PFSK-1 (cell line): ENCODE data around the gene NDUFV3.

Source experiments
- FOXP2 ChIP-seq: optimal IDR thresholded peaks from 2 replicates; pipeline ENCODE3; 2011; ENCODE audit warnings: borderline replicate concordance, control low read depth, inconsistent platforms; ENCODE audit not compliant: insufficient read depth; ENCODE audit errors: extremely low read length, extremely low read depth
- POLR2AphosphoS5 ChIP-seq: IDR thresholded peaks from 2 replicates; pipeline ENCODE4 v1.6.1; 2012; ENCODE audit warnings: low read depth, mild to moderate bottlenecking, control low read depth, low read length, moderate library complexity
- REST ChIP-seq, 2 experiments: IDR thresholded peaks; 2 replicates each; pipeline versions ENCODE4 v1.6.1 to v1.8.0; 2011 to 2012; ENCODE audit warnings: low read depth in 2 of 2, low read length in 2 of 2, control low read depth in 1 of 2, inconsistent platforms in 1 of 2, mild to moderate bottlenecking in 1 of 2, moderate library complexity in 1 of 2; ENCODE audit not compliant: insufficient read depth in 1 of 2
- SIN3A ChIP-seq: IDR thresholded peaks from 2 replicates; pipeline ENCODE4 v1.6.1; 2012; ENCODE audit warnings: mild to moderate bottlenecking, low read length, moderate library complexity, borderline replicate concordance; ENCODE audit not compliant: insufficient read depth
- TAF1 ChIP-seq: IDR thresholded peaks from 2 replicates; pipeline ENCODE4 v1.6.1; 2012; ENCODE audit warnings: low read length, control low read depth, borderline replicate concordance; ENCODE audit not compliant: insufficient read depth

NDUFV3 gene

GRCh38 chr21:42847726-42848125, 45.4 kb upstream of the NDUFV3 start:
- TF ChIP-seq TAF1 (no peak), POLR2AphosphoS5 (no peak), FOXP2 (no peak), SIN3A (no peak), REST (IDR thresholded peaks at IDR 0.05; ENCODE audit: insufficient read depth in 1 of 2, low read depth in 2 of 2, low read length in 2 of 2) (no peak)

GRCh38 chr21:42848932-42849758, 44.0 kb upstream of the NDUFV3 start:
- no peak for TF ChIP-seq FOXP2
- no peak for TF ChIP-seq POLR2AphosphoS5
- no peak for TF ChIP-seq REST (IDR thresholded peaks at IDR 0.05; ENCODE audit: insufficient read depth in 1 of 2, low read depth in 2 of 2, low read length in 2 of 2)
- TF ChIP-seq SIN3A = no peak
- no peak for TF ChIP-seq TAF1

DNA sequence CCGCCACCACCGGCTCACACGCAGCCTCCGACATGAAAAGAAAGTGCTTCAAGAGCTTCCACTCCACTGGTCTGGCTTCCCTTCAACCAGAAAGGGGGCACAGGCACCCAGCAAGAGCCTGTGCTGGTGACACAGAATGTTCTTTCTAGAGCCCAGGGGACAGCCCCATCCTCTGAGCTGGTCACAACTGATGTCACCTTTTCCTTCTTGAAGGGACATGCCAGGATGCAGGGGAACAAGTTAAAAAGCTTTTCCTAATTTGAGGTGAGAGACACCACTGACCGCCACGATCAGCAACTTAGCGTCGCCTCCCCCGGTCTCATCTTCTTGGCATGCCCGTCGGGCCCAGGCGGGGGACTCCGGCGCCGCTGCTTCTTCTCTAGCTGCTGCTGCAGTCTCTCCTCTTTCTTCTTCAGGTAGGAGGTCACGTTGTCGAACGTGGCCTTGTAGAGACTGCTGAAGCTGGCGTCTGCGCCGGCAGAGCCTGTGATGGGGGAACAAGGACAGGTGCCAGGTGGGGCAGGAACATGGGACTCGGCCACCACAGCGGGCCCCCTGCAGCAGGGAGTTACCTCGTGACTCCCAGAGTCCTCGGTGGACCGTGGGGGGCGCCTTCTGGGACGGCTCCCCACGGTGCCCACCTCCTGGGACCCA, 43.2 kb upstream of the NDUFV3 start:
- TF ChIP-seq POLR2AphosphoS5 = no peak
- TF ChIP-seq REST (IDR thresholded peaks at IDR 0.05; ENCODE audit: insufficient read depth in 1 of 2, low read depth in 2 of 2, low read length in 2 of 2) = no peak
- TF ChIP-seq FOXP2 = no peak
- TF ChIP-seq TAF1 = no peak
- TF ChIP-seq SIN3A = no peak

DNA sequence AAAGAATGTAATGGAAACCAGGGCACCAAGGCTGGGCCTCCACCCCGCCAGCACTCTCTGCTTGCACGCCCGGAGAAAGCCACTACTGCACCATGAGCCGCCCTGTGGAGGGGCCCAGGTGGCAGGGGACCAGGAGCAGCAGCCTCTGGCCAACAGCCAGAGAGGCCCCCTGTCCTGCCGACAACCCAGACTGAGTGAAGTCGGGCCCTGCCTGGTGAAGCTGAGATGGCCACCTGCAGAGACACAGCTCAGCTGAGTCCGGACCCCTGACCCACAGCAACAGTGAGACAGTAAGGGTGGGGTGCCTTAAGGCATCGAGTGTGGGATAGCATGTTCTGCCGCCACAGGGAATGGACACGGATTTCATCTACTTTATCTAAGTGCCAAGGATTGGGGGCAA, 42.6 kb upstream of the NDUFV3 start:
- TF ChIP-seq POLR2AphosphoS5 (no peak), REST (IDR thresholded peaks at IDR 0.05; ENCODE audit: insufficient read depth in 1 of 2, low read depth in 2 of 2, low read length in 2 of 2) (no peak), TAF1 (no peak), FOXP2 (no peak), SIN3A (no peak)
